HepG2 (cell line): ENCODE measurements around the gene PRRT2.

ENCODE experiments used
- FOXJ3 ChIP-seq: sonication (generic); formaldehyde crosslinking; IDR thresholded peaks from 2 replicates; pipeline ENCODE4 v1.4.0; 2020; ENCODE audit warnings: missing genetic modification reagents, mild to moderate bottlenecking, borderline replicate concordance
- FOXK1 ChIP-seq: sonication (generic); formaldehyde crosslinking; IDR thresholded peaks from 2 replicates; pipeline ENCODE4 v1.4.0; 2020; ENCODE audit warnings: low read depth, missing genetic modification reagents, borderline replicate concordance
- KLF6 ChIP-seq: IDR thresholded peaks from 2 replicates; pipeline ENCODE4 v1.8.0; 2016; ENCODE audit warnings: missing biosample characterization, missing genetic modification reagents

GRCh38 chr16:29802416-29802935 is 9.5 kb upstream of the PRRT2 start:
- TF ChIP-seq FOXJ3 (CRISPR knock-in tag): no peak
- TF ChIP-seq KLF6 (CRISPR knock-in tag): no peak
- TF ChIP-seq FOXK1 (CRISPR knock-in tag): no peak
